Fibroblast of lung (primary cell): ENCODE results near the gene NRAP.

Experiments used
- EZH2 ChIP-seq: IDR thresholded peaks from 2 replicates; pipeline ENCODE4 v1.5.1; 2012; ENCODE audit warnings: low read length, control low read depth, mild to moderate bottlenecking; ENCODE audit errors: missing control alignments
- TF ChIP-seq, protein P1 (sequence below), 2 donors: IDR thresholded peaks in 1 of 2; conservative IDR thresholded peaks in 1 of 2; 1 replicate in 1 of 2; 2 replicates in 1 of 2; pipeline ENCODE4 v1.5.1; 2011 to 2012; ENCODE audit warnings: low read length in 2 of 2, control low read depth in 1 of 2, inconsistent platforms in 1 of 2, low read depth in 1 of 2, mild to moderate bottlenecking in 1 of 2

DNA sequence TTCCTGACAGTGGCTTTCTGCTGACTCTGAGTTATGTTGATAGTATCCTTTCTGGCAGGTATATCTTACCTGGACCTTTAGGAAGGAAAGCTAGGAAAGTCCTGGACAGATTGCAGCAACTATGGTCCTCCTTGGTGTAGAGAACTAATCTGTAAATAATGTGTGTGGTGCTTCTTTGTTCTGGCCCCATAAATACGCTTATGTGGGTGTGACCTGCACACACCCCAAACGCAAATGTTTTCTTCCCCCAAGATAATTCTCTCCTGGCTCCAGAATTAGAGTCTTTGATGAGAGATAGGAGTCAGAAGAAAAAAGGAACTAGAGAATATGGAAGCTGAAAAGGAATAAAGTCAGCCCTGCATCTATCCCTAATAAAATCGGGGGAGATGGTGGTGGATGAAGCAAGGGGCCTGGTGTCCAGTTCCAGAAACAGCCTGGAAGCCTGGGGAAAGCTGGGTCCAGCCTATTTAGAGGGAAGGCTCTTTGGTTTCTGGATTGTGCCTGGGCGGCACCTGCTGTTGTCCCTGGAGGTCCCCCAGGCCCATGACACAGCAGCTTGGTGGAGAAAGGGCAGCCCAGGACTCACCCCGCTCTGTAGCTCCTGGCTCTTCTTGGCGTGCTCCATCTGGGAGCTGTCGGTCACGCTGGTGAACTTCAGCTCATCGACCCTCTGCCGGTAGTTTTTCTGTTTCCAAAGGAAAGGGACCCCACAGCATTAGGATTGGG lies 38.2 kb downstream of the NRAP start:
- TF ChIP-seq, protein P1, sequence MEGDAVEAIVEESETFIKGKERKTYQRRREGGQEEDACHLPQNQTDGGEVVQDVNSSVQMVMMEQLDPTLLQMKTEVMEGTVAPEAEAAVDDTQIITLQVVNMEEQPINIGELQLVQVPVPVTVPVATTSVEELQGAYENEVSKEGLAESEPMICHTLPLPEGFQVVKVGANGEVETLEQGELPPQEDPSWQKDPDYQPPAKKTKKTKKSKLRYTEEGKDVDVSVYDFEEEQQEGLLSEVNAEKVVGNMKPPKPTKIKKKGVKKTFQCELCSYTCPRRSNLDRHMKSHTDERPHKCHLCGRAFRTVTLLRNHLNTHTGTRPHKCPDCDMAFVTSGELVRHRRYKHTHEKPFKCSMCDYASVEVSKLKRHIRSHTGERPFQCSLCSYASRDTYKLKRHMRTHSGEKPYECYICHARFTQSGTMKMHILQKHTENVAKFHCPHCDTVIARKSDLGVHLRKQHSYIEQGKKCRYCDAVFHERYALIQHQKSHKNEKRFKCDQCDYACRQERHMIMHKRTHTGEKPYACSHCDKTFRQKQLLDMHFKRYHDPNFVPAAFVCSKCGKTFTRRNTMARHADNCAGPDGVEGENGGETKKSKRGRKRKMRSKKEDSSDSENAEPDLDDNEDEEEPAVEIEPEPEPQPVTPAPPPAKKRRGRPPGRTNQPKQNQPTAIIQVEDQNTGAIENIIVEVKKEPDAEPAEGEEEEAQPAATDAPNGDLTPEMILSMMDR (conservative IDR thresholded peaks at IDR 0.05 in 1 of 2, IDR thresholded peaks at IDR 0.05 in 1 of 2; ENCODE audit: low read depth in 1 of 2, low read length in 2 of 2) = no peak
- TF ChIP-seq EZH2 = no peak
